Posterior cingulate gyrus (tissue), 11 donors: ENCODE measurements around the gene PXDN.
A peak's percentile ranks its signal among the peaks of the same experiment; 100 is the strongest.
"Not testable (repeated sequence)": the region's sequence is repeated elsewhere in the genome, so short reads cannot be mapped to it uniquely, and the experiment has no call there.

Experiments
- DNase-seq, 10 donors: peaks; one replicate each; pipeline versions ENCODE4 v3.0.0 to v3.0.0-alpha.2; 2020 to 2021; ENCODE audit warnings: mixed read lengths in 3 of 10
- intact Hi-C: fragments of 100-400 bp; cut with DNase I; formaldehyde crosslinking; loops from one replicate; pipeline ENCODE4 v1.15.1; 2023

PXDN gene

GRCh38 chr2:1757146-1757545 lies 12.8 kb upstream of the PXDN start:
- intact Hi-C loops = not testable (repeated sequence)
- peak in 2 of 10 donors; percentile 9 to 43 for DNase-seq

GRCh38 chr2:1756456-1756855 lies 12.1 kb upstream of the PXDN start:
- peak in 1 of 10 donors; percentile 55 for DNase-seq
- intact Hi-C loops = no loop called here

GRCh38 chr2:1755436-1756191 lies 11.3 kb upstream of the PXDN start:
- intact Hi-C loops = no loop called here
- DNase-seq = peak in 1 of 10 donors; percentile 63

GRCh38 chr2:1754461-1755170 lies 10.3 kb upstream of the PXDN start:
- no peak for DNase-seq
- intact Hi-C loops = loop anchor here (5.0 kb wide), 1 partner anchor 162 kb away; no protein-coding TSS in a partner anchor

GRCh38 chr2:1754046-1754445 lies 9.7 kb upstream of the PXDN start:
- no peak for DNase-seq
- intact Hi-C loops = loop anchor here (5.0 kb wide), 1 partner anchor 162 kb away; no protein-coding TSS in a partner anchor

- no peak for DNase-seq
These were observed 8.4 kb upstream of the PXDN start for GRCh38 chr2:1752751-1753150.

GRCh38 chr2:1751767-1752725 lies 7.7 kb upstream of the PXDN start:
- intact Hi-C loops = loop anchor here (2.0 to 5.0 kb wide), 2 partner anchors 65 to 160 kb away; no protein-coding TSS in a partner anchor
- DNase-seq = peak in 1 of 10 donors; percentile 53

More at GRCh38 chr2:1752751-1753150, 8.4 kb upstream of the PXDN start:
- intact Hi-C loops = loop anchor here (5.0 kb wide), 1 partner anchor 160 kb away; no protein-coding TSS in a partner anchor

GRCh38 chr2:1750933-1751766 lies 6.8 kb upstream of the PXDN start:
- intact Hi-C loops = loop anchor here (2.0 to 5.0 kb wide), 2 partner anchors 66 to 159 kb away; no protein-coding TSS in a partner anchor
- DNase-seq = peak; percentile 57 to 97 (median 81)

GRCh38 chr2:1750270-1750932 lies 6.1 kb upstream of the PXDN start:
- intact Hi-C loops = loop anchor here (2.0 to 5.0 kb wide), 2 partner anchors 66 to 158 kb away; no protein-coding TSS in a partner anchor
- DNase-seq = no peak

- intact Hi-C loops = loop anchor here (2.0 to 5.0 kb wide), 2 partner anchors 67 to 157 kb away; no protein-coding TSS in a partner anchor
- DNase-seq = peak in 2 of 10 donors; percentile 2 to 70
These were observed 5.3 kb upstream of the PXDN start for GRCh38 chr2:1749489-1750119.

- intact Hi-C loops = no loop called here
- DNase-seq = peak in 1 of 10 donors; percentile 53
These were observed 4.6 kb upstream of the PXDN start for GRCh38 chr2:1748741-1749488.

- intact Hi-C loops = no loop called here
- DNase-seq = peak in 1 of 10 donors; percentile 45
These were observed 3.9 kb upstream of the PXDN start for GRCh38 chr2:1748176-1748740.

- intact Hi-C loops = no loop called here
- peak in 1 of 10 donors; percentile 82 for DNase-seq
These were observed 3.0 kb upstream of the PXDN start for GRCh38 chr2:1747065-1747941.

- peak in 2 of 10 donors; percentile 40 to 52 for DNase-seq
- intact Hi-C loops = no loop called here
These were observed 2.1 kb upstream of the PXDN start for GRCh38 chr2:1746174-1747064.
